K562 treated with DMSO at 1 percent for 12 hours (cell line): Measurements from ENCODE around the gene SMCHD1. TPM values are rescaled to one million over a fixed set of nuclear protein-coding genes. Genes with fewer than 3 reads are reported as not detected.

Experiments
- total RNA-seq: library from RNA; unstranded; fragments of 300-600 nt; gene quantifications from 2 replicates; pipeline ENCODE4 v1.2.3, GENCODE V29; 2022; ENCODE audit not compliant: insufficient read depth

Gene SMCHD1
- 12.5 and 46.1 TPM in 2 replicates for total RNA-seq

DNA sequence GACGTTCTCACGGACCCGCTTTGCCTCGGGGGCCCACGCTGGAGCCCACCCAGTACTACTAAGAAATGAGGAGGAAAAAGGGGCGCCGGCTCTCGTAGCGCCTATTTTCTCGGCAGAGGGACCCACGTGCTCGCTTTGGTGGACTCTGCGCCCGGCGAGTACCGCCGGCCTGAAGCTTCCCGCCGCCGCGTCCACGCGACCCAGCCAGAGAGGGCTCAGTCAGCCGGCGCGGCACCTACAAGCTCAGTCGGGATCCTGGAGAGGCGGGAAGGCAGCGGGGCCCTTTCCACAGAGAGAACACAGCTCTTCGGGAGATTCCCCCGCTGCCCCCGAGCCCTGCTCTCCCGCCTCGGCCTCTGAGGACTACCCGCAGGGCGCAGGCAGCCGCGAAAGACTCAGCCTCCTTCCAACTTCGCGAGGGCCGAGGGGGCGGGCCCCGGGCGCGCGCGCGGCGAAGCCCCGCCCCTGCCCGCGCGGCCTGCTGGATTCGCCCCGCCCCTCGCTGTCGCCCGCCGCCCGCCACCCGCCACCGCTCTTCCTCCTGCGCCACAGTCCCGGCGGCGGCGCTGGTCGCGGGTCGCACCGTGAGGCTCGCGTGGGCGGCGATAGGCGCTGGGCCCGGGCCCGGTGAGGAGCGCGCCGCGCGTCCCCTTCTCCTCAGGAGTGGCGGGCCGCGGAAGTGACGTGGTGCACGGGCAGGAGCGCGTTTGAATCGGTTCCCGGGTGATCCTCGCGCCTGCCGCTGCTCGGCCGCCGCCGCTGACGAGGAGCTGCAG, at the start of gene SMCHD1:
SMCHD1 (plus strand) TSS at position 549 of the 776 bp plus-strand sequence. CDS start 350 bp downstream, outside the sequence.

DNA sequence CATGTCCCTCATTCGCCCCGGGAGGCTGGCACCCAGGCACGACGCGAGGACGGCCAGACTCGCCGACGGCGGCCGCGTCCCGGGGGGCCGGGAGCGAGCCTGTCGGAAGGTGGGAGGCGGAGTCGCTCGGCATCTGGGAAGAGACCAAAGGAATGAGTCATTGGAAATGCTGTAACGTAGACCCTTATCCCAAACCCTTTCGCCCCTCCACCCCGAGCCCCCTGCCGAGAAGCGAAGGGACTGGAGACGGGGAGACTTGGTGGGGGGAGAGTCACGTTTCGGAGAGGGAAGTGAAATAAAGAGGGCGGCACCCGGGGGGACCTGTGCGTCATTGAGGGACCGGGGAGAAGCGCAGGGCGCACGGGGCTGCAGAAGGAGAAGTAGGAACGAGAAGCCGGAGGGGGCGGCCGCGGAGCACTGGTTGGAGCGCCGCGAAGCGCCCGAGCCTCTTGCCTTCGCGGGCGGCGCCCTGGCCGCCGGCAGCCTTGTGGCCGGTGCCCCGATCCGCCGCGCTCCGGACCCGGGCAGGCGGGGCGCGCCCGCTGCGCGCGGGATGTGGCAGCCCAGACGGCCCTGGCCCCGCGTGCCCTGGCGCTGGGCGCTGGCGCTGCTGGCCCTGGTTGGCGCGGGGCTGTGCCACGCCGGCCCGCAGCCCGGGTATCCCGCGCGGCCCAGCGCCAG, 191.2 kb downstream of the SMCHD1 start, which contains the start of gene EMILIN2:
EMILIN2 (plus strand) TSS at position 371 of the 681 bp plus-strand sequence; CDS start at position 554, 183 bp downstream.

Other genes starting within 250 kb of the SMCHD1 start
- 4.7 and 13.2 TPM in 2 replicates for gene METTL4, start 84.2 kb upstream of the SMCHD1 start, total RNA-seq
- gene NDC80, start 84.2 kb upstream of the SMCHD1 start, total RNA-seq = 41.0 and 83.2 TPM in 2 replicates
- 0.47 TPM in 1 of 2 replicates, not detected in the other for gene EMILIN2, start 191.3 kb downstream of the SMCHD1 start, total RNA-seq